ENCODE results near the gene ATP6V0A4.
A peak's percentile ranks its signal among the peaks of the same experiment; 100 is the strongest.

The ATP6V0A4 gene

DNA sequence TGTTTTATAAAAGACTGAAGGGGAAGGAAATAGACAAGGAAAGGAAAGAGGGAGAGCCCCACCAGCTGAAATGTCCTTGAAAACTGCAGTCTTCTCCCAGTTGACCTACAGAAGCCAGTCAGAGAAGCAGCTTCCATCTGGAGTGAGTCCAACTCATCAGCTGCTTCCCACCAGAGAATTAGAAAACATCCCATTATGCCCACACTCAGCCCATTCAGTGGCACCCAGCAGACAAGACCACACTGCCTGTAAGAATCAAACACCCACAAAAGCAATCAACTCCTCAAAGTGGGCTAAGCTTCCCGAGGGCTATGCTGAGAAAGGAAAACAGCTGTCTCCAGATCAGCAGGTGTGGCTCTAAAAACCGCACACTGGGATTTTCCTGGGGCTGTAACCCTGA lies 29.8 kb downstream of the ATP6V0A4 start:
- no peaks in the 10 kb centered on the region for H3K9me3 ChIP-seq (ENCODE audit: control insufficient read depth, low read length)
- no peak overlapping the region for H3K9ac ChIP-seq
- TF ChIP-seq, protein P1, sequence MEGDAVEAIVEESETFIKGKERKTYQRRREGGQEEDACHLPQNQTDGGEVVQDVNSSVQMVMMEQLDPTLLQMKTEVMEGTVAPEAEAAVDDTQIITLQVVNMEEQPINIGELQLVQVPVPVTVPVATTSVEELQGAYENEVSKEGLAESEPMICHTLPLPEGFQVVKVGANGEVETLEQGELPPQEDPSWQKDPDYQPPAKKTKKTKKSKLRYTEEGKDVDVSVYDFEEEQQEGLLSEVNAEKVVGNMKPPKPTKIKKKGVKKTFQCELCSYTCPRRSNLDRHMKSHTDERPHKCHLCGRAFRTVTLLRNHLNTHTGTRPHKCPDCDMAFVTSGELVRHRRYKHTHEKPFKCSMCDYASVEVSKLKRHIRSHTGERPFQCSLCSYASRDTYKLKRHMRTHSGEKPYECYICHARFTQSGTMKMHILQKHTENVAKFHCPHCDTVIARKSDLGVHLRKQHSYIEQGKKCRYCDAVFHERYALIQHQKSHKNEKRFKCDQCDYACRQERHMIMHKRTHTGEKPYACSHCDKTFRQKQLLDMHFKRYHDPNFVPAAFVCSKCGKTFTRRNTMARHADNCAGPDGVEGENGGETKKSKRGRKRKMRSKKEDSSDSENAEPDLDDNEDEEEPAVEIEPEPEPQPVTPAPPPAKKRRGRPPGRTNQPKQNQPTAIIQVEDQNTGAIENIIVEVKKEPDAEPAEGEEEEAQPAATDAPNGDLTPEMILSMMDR (IDR thresholded peaks at IDR 0.05), result no peak
- no peak overlapping the region for H3K4me3 ChIP-seq (ENCODE audit: low read depth, low read length)
- H2AFZ ChIP-seq, result peak overlapping the region; percentile 71
- no peaks in the 10 kb centered on the region for H3K79me2 ChIP-seq
- no peak overlapping the region for H3K4me2 ChIP-seq (ENCODE audit: low read length)
- no peaks in the 10 kb centered on the region for H3K36me3 ChIP-seq (ENCODE audit: control insufficient read depth, insufficient read depth, low read length)
- no peak overlapping the region for H3K27ac ChIP-seq
- peaks cover 3% of the 10 kb centered on the region for H3K4me1 ChIP-seq
- no peaks in the 10 kb centered on the region for H3K27me3 ChIP-seq (ENCODE audit: control insufficient read depth, insufficient read depth, low read length)

DNA sequence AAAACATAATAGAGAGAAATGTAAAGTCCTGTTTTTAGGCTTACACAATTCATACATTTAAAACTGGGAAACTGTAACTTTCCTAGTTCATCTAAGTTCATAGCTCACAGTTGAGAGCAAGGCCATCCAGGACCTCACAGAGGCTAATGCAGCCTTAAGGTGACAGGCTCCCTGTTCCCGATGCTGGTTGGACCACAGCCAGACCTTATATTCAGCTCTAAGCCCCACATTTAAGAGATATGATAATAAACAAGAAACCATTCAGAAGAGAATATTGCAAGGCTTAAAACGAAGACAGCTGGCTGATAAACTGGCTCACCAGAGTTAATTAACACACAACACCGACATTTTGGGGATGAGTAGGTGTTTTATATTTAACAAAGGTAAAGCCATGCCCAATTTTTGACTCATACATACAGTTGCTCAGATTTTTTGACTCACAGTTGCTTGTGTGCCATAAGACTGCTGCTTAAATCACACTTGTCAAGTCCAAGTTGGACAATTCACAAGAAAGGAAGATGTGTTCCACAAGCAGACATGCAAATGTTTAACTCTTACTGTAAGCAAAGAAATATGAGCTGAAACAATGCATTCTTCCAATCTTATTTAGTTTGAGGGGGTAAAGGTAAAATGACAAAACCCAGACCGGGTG lies 41.3 kb downstream of the ATP6V0A4 start:
- no peak overlapping the region for H3K4me2 ChIP-seq (ENCODE audit: low read length)
- TF ChIP-seq, protein P1 (IDR thresholded peaks at IDR 0.05), result no peak
- peak overlapping the region; percentile 87 for H2AFZ ChIP-seq
- H3K4me3 ChIP-seq (ENCODE audit: low read depth, low read length), result no peak overlapping the region
- H3K27ac ChIP-seq, result peak overlapping the region; percentile 80
- H3K79me2 ChIP-seq, result no peaks in the 10 kb centered on the region
- H3K4me1 ChIP-seq, result peaks cover 38% of the 10 kb centered on the region
- no peaks in the 10 kb centered on the region for H3K9me3 ChIP-seq (ENCODE audit: control insufficient read depth, low read length)
- no peak overlapping the region for H3K9ac ChIP-seq
- no peaks in the 10 kb centered on the region for H3K36me3 ChIP-seq (ENCODE audit: control insufficient read depth, insufficient read depth, low read length)
- no peaks in the 10 kb centered on the region for H3K27me3 ChIP-seq (ENCODE audit: control insufficient read depth, insufficient read depth, low read length)

DNA sequence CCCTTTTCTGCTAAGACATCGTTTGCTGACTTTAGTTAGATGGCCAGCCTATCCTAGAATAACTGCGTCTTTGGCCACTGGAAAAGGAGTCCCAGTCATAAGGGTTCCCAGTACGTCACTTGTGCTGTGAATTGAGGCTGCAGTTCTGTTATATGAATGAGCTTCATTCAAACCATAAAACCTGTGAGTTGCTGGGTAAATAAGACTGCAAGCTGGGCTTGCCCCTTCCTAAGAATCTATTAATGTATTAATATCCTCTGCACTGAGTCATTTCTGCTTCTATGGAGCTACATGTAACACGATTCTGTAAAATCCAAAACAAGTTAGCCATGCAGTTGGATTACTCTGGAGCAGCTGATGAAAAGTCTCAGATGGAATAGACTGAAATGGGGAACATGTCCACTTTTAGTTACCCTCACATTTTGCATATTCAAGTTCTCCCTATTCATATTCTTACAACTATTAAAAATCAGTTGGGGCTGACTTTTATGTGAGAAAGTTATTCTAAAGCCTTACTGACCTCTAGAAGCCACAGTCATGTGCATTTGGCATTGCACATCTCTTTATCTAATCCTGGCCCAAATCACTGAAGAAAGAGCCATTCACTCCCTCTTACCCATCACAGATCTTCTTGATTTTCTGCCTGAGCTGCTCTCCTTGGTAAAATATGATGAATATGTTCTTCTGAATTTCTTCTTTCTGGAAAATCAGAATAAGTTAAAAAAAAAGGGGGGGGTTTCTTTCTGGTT lies 42.0 kb downstream of the ATP6V0A4 start:
- no peak overlapping the region for H3K9ac ChIP-seq
- no peaks in the 10 kb centered on the region for H3K27me3 ChIP-seq (ENCODE audit: control insufficient read depth, insufficient read depth, low read length)
- H3K36me3 ChIP-seq (ENCODE audit: control insufficient read depth, insufficient read depth, low read length), result no peaks in the 10 kb centered on the region
- H3K79me2 ChIP-seq, result no peaks in the 10 kb centered on the region
- H3K4me3 ChIP-seq (ENCODE audit: low read depth, low read length), result no peak overlapping the region
- TF ChIP-seq, protein P1 (IDR thresholded peaks at IDR 0.05), result no peak
- no peaks in the 10 kb centered on the region for H3K9me3 ChIP-seq (ENCODE audit: control insufficient read depth, low read length)
- H3K4me1 ChIP-seq, result peaks cover 38% of the 10 kb centered on the region
- no peak overlapping the region for H3K4me2 ChIP-seq (ENCODE audit: low read length)
- H3K27ac ChIP-seq, result peak overlapping the region; percentile 80
- H2AFZ ChIP-seq, result peak overlapping the region; percentile 87

DNA sequence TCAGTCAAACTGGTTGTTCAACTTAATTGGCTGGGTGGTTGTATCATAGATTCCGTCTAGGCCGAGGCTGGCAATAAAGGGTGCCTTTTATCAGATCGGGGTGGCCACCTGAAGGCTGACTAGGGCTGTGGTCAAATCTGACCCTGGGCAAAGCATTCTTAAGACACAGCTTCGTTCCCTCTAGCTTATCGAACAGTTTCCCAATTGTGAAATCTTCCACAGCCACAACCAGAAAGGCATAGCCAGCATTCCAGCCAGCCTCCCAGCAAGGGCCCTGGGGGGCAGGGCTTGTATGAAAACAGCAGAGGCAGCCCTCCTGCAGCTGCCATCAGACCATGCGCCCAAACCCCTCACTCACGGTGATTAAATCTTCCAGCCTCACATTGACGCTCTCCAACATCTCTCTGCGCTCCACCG lies 42.7 kb downstream of the ATP6V0A4 start:
- Histone ChIP-seq H3K27me3 (ENCODE audit: control insufficient read depth, insufficient read depth, low read length) (no peaks in the 10 kb centered on the region), H3K4me3 (ENCODE audit: low read depth, low read length) (no peak overlapping the region), H3K36me3 (ENCODE audit: control insufficient read depth, insufficient read depth, low read length) (no peaks in the 10 kb centered on the region), H2AFZ (peak overlapping the region; percentile 87), H3K9me3 (ENCODE audit: control insufficient read depth, low read length) (no peaks in the 10 kb centered on the region), H3K4me1 (peaks cover 41% of the 10 kb centered on the region), H3K9ac (no peak overlapping the region), H3K4me2 (ENCODE audit: low read length) (no peak overlapping the region), H3K79me2 (no peaks in the 10 kb centered on the region), H3K27ac (peak overlapping the region; percentile 80)
- TF ChIP-seq, protein P1 (IDR thresholded peaks at IDR 0.05), result no peak

All from parathyroid adenoma (tissue), 2 donors.